ENCODE data around the gene ZBTB43.

GRCh38 chr9:126818482-126818881, 13.6 kb downstream of the ZBTB43 start:
- TF ChIP-seq, protein P1, sequence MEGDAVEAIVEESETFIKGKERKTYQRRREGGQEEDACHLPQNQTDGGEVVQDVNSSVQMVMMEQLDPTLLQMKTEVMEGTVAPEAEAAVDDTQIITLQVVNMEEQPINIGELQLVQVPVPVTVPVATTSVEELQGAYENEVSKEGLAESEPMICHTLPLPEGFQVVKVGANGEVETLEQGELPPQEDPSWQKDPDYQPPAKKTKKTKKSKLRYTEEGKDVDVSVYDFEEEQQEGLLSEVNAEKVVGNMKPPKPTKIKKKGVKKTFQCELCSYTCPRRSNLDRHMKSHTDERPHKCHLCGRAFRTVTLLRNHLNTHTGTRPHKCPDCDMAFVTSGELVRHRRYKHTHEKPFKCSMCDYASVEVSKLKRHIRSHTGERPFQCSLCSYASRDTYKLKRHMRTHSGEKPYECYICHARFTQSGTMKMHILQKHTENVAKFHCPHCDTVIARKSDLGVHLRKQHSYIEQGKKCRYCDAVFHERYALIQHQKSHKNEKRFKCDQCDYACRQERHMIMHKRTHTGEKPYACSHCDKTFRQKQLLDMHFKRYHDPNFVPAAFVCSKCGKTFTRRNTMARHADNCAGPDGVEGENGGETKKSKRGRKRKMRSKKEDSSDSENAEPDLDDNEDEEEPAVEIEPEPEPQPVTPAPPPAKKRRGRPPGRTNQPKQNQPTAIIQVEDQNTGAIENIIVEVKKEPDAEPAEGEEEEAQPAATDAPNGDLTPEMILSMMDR (IDR thresholded peaks at IDR 0.05; ENCODE audit: low read depth, low read length, missing input control), result no peak
- TF ChIP-seq, protein P2, sequence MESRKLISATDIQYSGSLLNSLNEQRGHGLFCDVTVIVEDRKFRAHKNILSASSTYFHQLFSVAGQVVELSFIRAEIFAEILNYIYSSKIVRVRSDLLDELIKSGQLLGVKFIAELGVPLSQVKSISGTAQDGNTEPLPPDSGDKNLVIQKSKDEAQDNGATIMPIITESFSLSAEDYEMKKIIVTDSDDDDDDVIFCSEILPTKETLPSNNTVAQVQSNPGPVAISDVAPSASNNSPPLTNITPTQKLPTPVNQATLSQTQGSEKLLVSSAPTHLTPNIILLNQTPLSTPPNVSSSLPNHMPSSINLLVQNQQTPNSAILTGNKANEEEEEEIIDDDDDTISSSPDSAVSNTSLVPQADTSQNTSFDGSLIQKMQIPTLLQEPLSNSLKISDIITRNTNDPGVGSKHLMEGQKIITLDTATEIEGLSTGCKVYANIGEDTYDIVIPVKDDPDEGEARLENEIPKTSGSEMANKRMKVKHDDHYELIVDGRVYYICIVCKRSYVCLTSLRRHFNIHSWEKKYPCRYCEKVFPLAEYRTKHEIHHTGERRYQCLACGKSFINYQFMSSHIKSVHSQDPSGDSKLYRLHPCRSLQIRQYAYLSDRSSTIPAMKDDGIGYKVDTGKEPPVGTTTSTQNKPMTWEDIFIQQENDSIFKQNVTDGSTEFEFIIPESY (IDR thresholded peaks at IDR 0.05), result no peak
- TF ChIP-seq, protein P3, sequence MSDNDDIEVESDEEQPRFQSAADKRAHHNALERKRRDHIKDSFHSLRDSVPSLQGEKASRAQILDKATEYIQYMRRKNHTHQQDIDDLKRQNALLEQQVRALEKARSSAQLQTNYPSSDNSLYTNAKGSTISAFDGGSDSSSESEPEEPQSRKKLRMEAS (IDR thresholded peaks at IDR 0.05), result no peak
- no peak for TF ChIP-seq SP1 (IDR thresholded peaks at IDR 0.05)
- TF ChIP-seq HNF4A (conservative IDR thresholded peaks at IDR 0.05), result no peak
- TF ChIP-seq HNF4G (IDR thresholded peaks at IDR 0.05), result no peak
- no peak for TF ChIP-seq ATF3 (IDR thresholded peaks at IDR 0.05)
